SIG-M5 treated with dmso at 0.1 percent for 504 hours (cell line): Measurements from ENCODE around the gene PRKN.

ENCODE experiments used
- DNase-seq: peaks from one replicate; lab custom pipeline; 2025; ENCODE audit not compliant: unreplicated experiment; lab: John Stamatoyannopoulos, UW

Gene PRKN

GRCh38 chr6:162711376-162711775 lies 16.2 kb downstream of the PRKN start:
- DNase-seq, result no peak

GRCh38 chr6:162710936-162711335 lies 16.6 kb downstream of the PRKN start:
- no peak for DNase-seq

- no peak for DNase-seq
These were observed 17.1 kb downstream of the PRKN start for GRCh38 chr6:162710419-162710818.

GRCh38 chr6:162709431-162709830 lies 18.1 kb downstream of the PRKN start:
- DNase-seq, result no peak

GRCh38 chr6:162708971-162709370 lies 18.6 kb downstream of the PRKN start:
- no peak for DNase-seq

- no peak for DNase-seq
These were observed 21.3 kb downstream of the PRKN start for GRCh38 chr6:162706232-162706631.

GRCh38 chr6:162705736-162706135 lies 21.8 kb downstream of the PRKN start:
- no peak for DNase-seq

GRCh38 chr6:162704001-162704400 lies 23.6 kb downstream of the PRKN start:
- no peak for DNase-seq

- no peak for DNase-seq
These were observed 25.1 kb downstream of the PRKN start for GRCh38 chr6:162702446-162702845.

- no peak for DNase-seq
These were observed 26.0 kb downstream of the PRKN start for GRCh38 chr6:162701551-162701950.

GRCh38 chr6:162700966-162701365 lies 26.6 kb downstream of the PRKN start:
- DNase-seq, result no peak

- DNase-seq, result no peak
These were observed 27.6 kb downstream of the PRKN start for GRCh38 chr6:162699961-162700360.

- DNase-seq, result no peak
These were observed 29.1 kb downstream of the PRKN start for GRCh38 chr6:162698440-162698839.

GRCh38 chr6:162697872-162698403 lies 29.6 kb downstream of the PRKN start:
- DNase-seq, result no peak

- DNase-seq, result no peak
These were observed 37.4 kb downstream of the PRKN start for GRCh38 chr6:162690158-162690557.

GRCh38 chr6:162688751-162689345 lies 38.7 kb downstream of the PRKN start:
- no peak for DNase-seq

GRCh38 chr6:162685586-162685985 lies 42.0 kb downstream of the PRKN start:
- no peak for DNase-seq

- DNase-seq, result no peak
These were observed 42.6 kb downstream of the PRKN start for GRCh38 chr6:162684961-162685360.

- no peak for DNase-seq
These were observed 43.5 kb downstream of the PRKN start for GRCh38 chr6:162684052-162684451.

- no peak for DNase-seq
These were observed 44.4 kb downstream of the PRKN start for GRCh38 chr6:162683135-162683534.

- DNase-seq, result no peak
These were observed 46.1 kb downstream of the PRKN start for GRCh38 chr6:162681447-162681846.

GRCh38 chr6:162680871-162681270 lies 46.7 kb downstream of the PRKN start:
- no peak for DNase-seq

GRCh38 chr6:162680367-162680766 lies 47.2 kb downstream of the PRKN start:
- DNase-seq, result no peak
